GM18873 (cell line): ENCODE results near the gene ZBTB20.

Experiments
- ATAC-seq: cut with Tn5 transposase; IDR thresholded peaks from one replicate; pipeline ENCODE4 v1.9.1; 2021; ENCODE audit warnings: mild to moderate bottlenecking, moderate library complexity, moderate number of reproducible peaks; ENCODE audit not compliant: unreplicated experiment, low FRiP score

The ZBTB20 gene

GRCh38 chr3:114333923-114334240, 813.2 kb downstream of the ZBTB20 start:
- no peak for ATAC-seq

DNA sequence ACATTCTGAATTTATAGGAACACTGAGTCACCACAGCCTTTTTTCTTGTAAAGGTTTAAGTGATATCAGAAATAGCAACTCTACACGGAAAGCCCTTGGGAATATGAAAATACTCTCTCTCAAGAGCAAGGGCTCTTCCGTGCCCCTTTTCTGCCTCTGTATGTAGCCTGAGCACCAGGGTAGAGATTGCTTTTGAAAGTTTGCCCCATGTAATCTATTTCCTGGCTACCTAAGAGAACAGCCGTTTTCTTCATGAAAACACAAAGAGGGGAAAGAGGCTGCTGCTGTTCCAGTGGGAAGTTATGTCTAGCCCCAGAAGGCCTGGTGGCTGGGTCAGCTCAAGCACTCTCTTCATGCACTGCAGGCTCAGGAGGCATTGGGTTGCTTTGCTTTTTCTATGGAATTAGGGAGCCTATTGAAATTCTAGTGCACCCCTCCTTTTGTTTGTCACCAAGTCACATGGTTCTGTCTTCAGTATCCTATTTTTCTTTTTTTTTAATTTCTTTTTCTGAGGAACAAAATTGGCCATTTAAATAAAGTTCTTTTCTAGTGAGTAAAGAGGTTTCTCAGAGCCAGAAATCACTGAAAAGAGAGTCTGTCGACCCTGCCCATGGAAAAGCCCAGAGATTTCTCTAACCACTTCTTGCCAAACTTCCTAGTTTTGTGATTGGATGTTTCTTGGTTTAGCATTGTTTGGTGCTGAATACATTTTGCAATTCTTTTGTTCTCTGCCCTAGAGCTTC, 813.7 kb downstream of the ZBTB20 start:
- ATAC-seq = no peak

DNA sequence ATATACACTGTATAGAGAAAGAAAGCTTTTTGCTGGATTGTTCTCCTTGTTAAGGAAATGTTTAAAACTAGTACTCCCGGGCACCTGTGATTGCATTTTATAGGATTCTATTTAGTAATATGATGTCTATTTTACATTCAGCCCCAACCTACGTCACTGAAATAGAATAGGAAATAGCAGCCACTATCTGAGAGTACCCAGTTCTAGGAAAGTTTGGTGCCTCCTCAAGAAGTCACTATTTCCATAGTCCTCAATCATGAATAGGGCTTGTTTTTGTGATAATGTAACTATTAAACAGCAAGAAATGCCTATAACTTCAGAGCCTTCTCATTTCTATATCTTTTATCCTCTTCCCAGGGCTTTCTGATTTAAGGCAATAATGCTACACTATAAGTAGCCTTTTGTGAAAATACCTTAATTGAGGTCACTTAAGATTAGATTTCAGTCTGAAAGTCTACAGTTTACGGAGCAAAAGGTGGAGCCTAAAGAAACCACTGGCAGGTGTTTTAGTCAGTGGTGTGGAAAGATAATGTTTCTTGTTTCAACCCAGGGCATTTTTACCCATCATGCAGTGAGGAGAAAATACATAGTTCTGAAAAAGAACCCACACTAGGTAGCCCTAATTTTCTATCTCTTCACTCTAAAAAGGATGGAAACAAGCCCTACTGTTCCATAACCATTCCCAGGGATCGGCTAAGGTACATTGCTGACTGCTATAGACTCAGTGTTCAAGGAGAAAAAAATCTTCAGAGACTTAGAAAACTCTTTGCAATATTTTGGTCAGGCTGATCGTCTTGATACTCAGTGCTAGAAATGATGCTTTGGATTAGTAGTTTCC, 814.5 kb downstream of the ZBTB20 start:
- no peak for ATAC-seq

DNA sequence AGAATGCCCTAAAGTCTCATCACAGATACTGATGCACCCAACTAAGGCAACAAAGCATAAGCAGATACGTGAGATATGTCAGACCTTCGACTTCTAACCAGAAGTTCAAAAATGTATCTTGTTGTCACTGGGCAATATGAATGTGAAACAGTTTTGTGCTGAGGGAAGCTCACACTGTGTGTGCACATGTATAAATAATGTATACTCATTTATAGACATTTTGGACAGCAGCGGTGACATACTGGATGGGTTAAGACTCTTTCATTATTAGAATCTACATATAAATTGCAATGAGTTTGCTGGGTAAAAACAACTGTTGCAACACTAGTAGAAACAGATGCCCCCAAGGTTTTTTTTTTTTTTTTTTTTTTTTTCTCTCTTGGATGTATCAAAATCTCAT, 815.4 kb downstream of the ZBTB20 start:
- ATAC-seq = no peak

DNA sequence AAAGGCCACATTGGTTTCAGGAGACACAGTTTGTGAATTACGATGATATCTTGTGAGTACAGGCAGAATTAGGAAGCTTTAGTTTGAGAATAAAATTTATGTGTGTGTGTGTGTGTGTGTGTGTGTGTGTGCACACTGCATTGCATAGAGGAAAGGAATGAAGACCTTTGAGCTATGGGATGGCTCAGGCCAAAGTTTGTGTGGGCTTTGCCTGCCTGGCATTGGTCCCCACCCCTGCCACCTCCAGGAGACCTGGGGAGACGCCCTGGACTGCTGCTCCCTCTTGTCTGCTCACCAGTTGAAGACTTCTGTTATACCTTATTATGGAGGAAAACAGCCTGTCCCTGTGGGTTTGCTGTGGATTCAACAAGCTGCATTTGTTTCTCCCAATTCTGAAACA, 816.1 kb downstream of the ZBTB20 start:
- no peak for ATAC-seq

GRCh38 chr3:114329823-114330222, 817.3 kb downstream of the ZBTB20 start:
- no peak for ATAC-seq

GRCh38 chr3:114328345-114328744, 818.7 kb downstream of the ZBTB20 start:
- ATAC-seq = no peak

DNA sequence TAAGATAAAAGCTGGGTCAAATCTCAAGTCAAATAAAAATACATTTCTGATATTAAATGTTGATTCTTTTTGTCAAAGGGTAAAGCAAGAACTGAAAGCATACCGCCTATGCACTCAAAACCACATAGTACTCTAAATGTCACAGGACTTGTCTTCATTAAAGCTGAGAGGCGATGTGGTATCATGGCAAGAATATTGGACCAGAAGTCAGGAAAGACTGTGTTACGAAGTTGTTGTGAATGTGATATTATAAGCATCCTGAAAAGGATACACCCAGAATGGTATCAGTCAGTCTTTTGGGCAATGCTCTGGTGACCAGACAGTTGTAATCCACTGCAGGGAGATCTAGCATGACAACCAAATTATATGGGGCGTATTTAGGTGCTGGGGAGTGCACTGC, 819.4 kb downstream of the ZBTB20 start:
- no peak for ATAC-seq

GRCh38 chr3:114323546-114324254, 823.4 kb downstream of the ZBTB20 start:
- ATAC-seq = no peak

GRCh38 chr3:114320246-114320645, 826.8 kb downstream of the ZBTB20 start:
- ATAC-seq = no peak

GRCh38 chr3:114319453-114319852, 827.6 kb downstream of the ZBTB20 start:
- no peak for ATAC-seq

- no peak for ATAC-seq
Measured at GRCh38 chr3:114318295-114318694, 828.8 kb downstream of the ZBTB20 start.

- ATAC-seq = no peak
Measured at GRCh38 chr3:114314282-114314681, 832.8 kb downstream of the ZBTB20 start.

DNA sequence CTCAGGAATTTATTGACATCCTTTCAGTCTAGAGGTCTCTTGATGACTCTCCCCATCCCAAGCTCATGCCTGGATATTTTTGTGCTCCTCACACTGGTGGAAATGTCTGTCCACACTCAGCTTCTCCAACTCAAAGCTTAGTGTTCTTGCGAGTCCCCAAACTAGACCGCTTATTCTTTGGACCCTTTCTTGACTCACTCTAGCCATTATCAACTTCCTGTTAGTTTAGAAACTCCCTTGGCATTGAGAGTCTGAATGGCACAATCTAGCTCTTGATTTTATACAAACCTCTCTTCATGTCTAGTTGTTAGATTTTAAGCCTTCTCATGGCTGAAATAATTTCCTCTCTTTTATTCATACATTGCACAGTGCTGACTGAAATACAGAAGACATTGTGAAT, 833.7 kb downstream of the ZBTB20 start:
- ATAC-seq = no peak

DNA sequence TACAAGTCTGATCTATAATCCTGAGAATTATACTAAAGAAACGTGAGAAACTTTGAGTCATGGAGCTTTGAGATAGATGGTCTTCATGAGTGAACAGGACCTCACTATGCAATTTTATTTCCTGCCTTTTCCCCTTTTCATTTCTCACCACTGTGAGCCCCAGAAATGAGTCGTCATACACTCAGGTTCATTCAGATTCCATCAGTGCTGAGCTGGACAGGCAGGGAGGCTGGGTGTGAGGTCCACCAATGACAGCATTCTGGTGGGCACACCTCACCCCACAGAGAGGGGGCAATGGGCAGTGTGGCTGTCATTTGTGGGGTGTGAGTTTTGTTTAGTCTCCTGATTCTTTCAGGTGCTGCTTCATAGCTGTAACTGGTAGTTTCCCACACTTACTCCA, 836.4 kb downstream of the ZBTB20 start:
- ATAC-seq = no peak

- ATAC-seq = peak; percentile 74
Measured at GRCh38 chr3:114308830-114309229, 838.3 kb downstream of the ZBTB20 start.

DNA sequence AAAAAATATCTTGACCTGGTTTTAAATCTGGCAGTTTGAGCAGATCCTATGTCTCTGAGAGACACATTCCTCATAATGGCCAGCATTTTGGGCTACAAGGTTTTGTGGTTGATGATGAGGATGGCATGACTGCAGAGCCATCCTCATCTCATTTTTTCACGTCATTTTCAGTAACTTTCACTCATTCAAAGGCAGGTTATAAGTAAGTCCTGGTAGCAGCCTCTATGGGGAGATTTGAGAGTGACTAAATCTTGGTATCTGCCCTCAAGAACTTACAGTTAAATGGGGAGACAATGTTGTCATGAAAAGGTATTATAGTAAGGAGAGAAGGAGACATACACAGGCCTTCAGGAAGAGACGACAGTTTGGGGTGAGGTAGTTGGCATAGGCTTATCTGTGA, 838.7 kb downstream of the ZBTB20 start:
- ATAC-seq = no peak

GRCh38 chr3:114307832-114308231, 839.3 kb downstream of the ZBTB20 start:
- ATAC-seq = no peak

- ATAC-seq = no peak
Measured at GRCh38 chr3:114307222-114307830, 839.8 kb downstream of the ZBTB20 start.

- no peak for ATAC-seq
Measured at GRCh38 chr3:114299941-114300624, 847.0 kb downstream of the ZBTB20 start.
